Measurements from ENCODE around the gene KIAA0319L.

GRCh38 chr1:35589516-35590427, 32.6 kb upstream of the KIAA0319L start:
- TF ChIP-seq CTCF (IDR thresholded peaks at IDR 0.05) (no peak), POLR2A (IDR thresholded peaks at IDR 0.05) (no peak), EP300 (IDR thresholded peaks at IDR 0.05; ENCODE audit: low read depth) (no peak), POLR2AphosphoS5 (IDR thresholded peaks at IDR 0.05) (no peak)

All from transverse colon (tissue), 4 donors.